Astrocyte (in vitro differentiated cells and primary cell): ENCODE results near the gene FBN2. TPM values are rescaled to one million over a fixed set of nuclear protein-coding genes. Genes with fewer than 3 reads are reported as not detected.

Source experiments
- DNase-seq: peaks from one replicate; pipeline ENCODE4 v3.0.0-alpha.2; 2010; ENCODE audit warnings: low read depth
- FAIRE-seq: peaks from 2 replicates; lab custom pipeline; 2011; peaks lifted over from hg19 to GRCh38; lab: Jason Lieb, UNC
- H2AFZ ChIP-seq: 2 replicates; pipeline ENCODE4 v1.6.0; 2012; ENCODE audit warnings: low read depth, low read length, inconsistent platforms
- H3K27ac ChIP-seq: 2 replicates; pipeline ENCODE4 v1.5.1; 2011; ENCODE audit warnings: low read depth, low read length, inconsistent platforms
- H3K27me3 ChIP-seq: 2 replicates; pipeline ENCODE4 v1.6.0; 2011; ENCODE audit warnings: low read length, inconsistent platforms; ENCODE audit not compliant: insufficient read depth
- H3K36me3 ChIP-seq: 2 replicates; pipeline ENCODE4 v1.5.1; 2011; ENCODE audit warnings: low read length, inconsistent platforms; ENCODE audit not compliant: insufficient read depth
- H3K4me1 ChIP-seq: 2 replicates; pipeline ENCODE4 v1.5.1; 2011; ENCODE audit warnings: low read length, inconsistent platforms; ENCODE audit not compliant: insufficient read depth
- H3K4me2 ChIP-seq: 2 replicates; pipeline ENCODE4 v1.6.0; 2012; ENCODE audit warnings: low read length, inconsistent platforms
- H3K4me3 ChIP-seq: 2 replicates; pipeline ENCODE4 v1.5.1; 2011; ENCODE audit warnings: low read depth, mild to moderate bottlenecking, low read length, inconsistent platforms; ENCODE audit not compliant: insufficient read depth
- H3K79me2 ChIP-seq: 2 replicates; pipeline ENCODE4 v1.6.0; 2012; ENCODE audit warnings: mild to moderate bottlenecking, low read length, inconsistent platforms; ENCODE audit not compliant: insufficient read depth
- H3K9ac ChIP-seq: 2 replicates; pipeline ENCODE4 v1.6.0; 2012; ENCODE audit warnings: mild to moderate bottlenecking, low read length, inconsistent platforms
- H3K9me3 ChIP-seq: 2 replicates; pipeline ENCODE4 v1.5.1; 2012; ENCODE audit warnings: low read depth, mild to moderate bottlenecking, low read length, inconsistent platforms; ENCODE audit not compliant: insufficient read depth
- H4K20me1 ChIP-seq: 2 replicates; pipeline ENCODE4 v1.6.0; 2012; ENCODE audit warnings: low read length, inconsistent platforms; ENCODE audit not compliant: insufficient read depth
- H3K27ac Mint-ChIP-seq: one replicate; pipeline ENCODE4 v1.8.0; 2021; ENCODE audit warnings: mild to moderate bottlenecking, mixed read lengths; ENCODE audit not compliant: unreplicated experiment
- H3K27me3 Mint-ChIP-seq: one replicate; pipeline ENCODE4 v1.8.0; 2021; ENCODE audit warnings: low read depth, mixed read lengths; ENCODE audit not compliant: unreplicated experiment
- H3K36me3 Mint-ChIP-seq: one replicate; pipeline ENCODE4 v1.8.0; 2021; ENCODE audit warnings: low read depth, mixed read lengths; ENCODE audit not compliant: unreplicated experiment
- H3K4me1 Mint-ChIP-seq: one replicate; pipeline ENCODE4 v1.8.0; 2021; ENCODE audit warnings: low read depth, mixed read lengths; ENCODE audit not compliant: unreplicated experiment
- H3K4me3 Mint-ChIP-seq: one replicate; pipeline ENCODE4 v1.8.0; 2021; ENCODE audit warnings: mild to moderate bottlenecking, moderate library complexity, mixed read lengths; ENCODE audit not compliant: unreplicated experiment
- H3K9me3 Mint-ChIP-seq: one replicate; pipeline ENCODE4 v1.8.0; 2021; ENCODE audit warnings: mild to moderate bottlenecking, mixed read lengths; ENCODE audit not compliant: unreplicated experiment
- CTCF ChIP-seq: IDR thresholded peaks from 2 replicates; pipeline ENCODE4 v1.5.1; 2011; ENCODE audit warnings: low read depth, mild to moderate bottlenecking, inconsistent platforms, low read length, moderate library complexity; ENCODE audit not compliant: insufficient read depth
- EZH2 ChIP-seq: IDR thresholded peaks from 2 replicates; pipeline ENCODE4 v1.6.1; 2012; ENCODE audit warnings: mild to moderate bottlenecking, low read length, inconsistent platforms; ENCODE audit not compliant: insufficient read depth
- total RNA-seq: library from RNA; stranded (reverse); gene quantifications from 2 replicates; pipeline ENCODE4 v1.2.1, GENCODE V29; 2021

Gene FBN2
- total RNA-seq, 1 donor from 2014 or later, result 176 TPM

GRCh38 chr5:128271071-128271470, 267.0 kb downstream of the FBN2 start:
- Mint-ChIP-seq H3K4me3 (no peak overlapping the region), H3K27me3 (no peaks in the 10 kb centered on the region), H3K4me1 (no peaks in the 10 kb centered on the region), H3K27ac (peak overlapping the region; percentile 6), H3K9me3 (no peaks in the 10 kb centered on the region), H3K36me3 (peaks cover 7% of the 10 kb centered on the region)
- DNase-seq (no peak), FAIRE-seq (no peak)
- Histone ChIP-seq H3K27ac (peak overlapping the region; percentile 68), H3K4me2 (no peak overlapping the region), H3K9ac (no peak overlapping the region), H3K4me3 (no peak overlapping the region), H4K20me1 (no peaks in the 10 kb centered on the region), H3K9me3 (no peaks in the 10 kb centered on the region), H3K36me3 (peaks cover 5% of the 10 kb centered on the region), H3K4me1 (no peaks in the 10 kb centered on the region), H3K27me3 (no peaks in the 10 kb centered on the region), H3K79me2 (no peaks in the 10 kb centered on the region), H2AFZ (no peak overlapping the region)
- TF ChIP-seq EZH2 (no peak), CTCF (no peak)

- no peaks in the 10 kb centered on the region for H4K20me1 ChIP-seq
- H3K9me3 ChIP-seq, result no peaks in the 10 kb centered on the region
- Mint-ChIP-seq H3K27me3 (no peaks in the 10 kb centered on the region), H3K4me1 (no peaks in the 10 kb centered on the region), H3K36me3 (peaks cover 29% of the 10 kb centered on the region), H3K27ac (no peak overlapping the region), H3K9me3 (no peaks in the 10 kb centered on the region), H3K4me3 (no peak overlapping the region)
- no peak overlapping the region for H3K9ac ChIP-seq
- H3K27me3 ChIP-seq, result no peaks in the 10 kb centered on the region
- no peaks in the 10 kb centered on the region for H3K79me2 ChIP-seq
- peaks cover 2% of the 10 kb centered on the region for H3K36me3 ChIP-seq
- no peak overlapping the region for H3K27ac ChIP-seq
- DNase-seq (no peak), FAIRE-seq (no peak)
- H3K4me2 ChIP-seq, result no peak overlapping the region
- no peaks in the 10 kb centered on the region for H3K4me1 ChIP-seq
- no peak overlapping the region for H2AFZ ChIP-seq
- H3K4me3 ChIP-seq, result no peak overlapping the region
- no peak for TF ChIP-seq EZH2
- no peak for TF ChIP-seq CTCF
Observed at GRCh38 chr5:128264564-128265360, 273.3 kb downstream of the FBN2 start.

- no peaks in the 10 kb centered on the region for H4K20me1 ChIP-seq
- no peaks in the 10 kb centered on the region for H3K4me1 ChIP-seq
- no peak for FAIRE-seq
- H3K9ac ChIP-seq, result no peak overlapping the region
- H3K4me2 ChIP-seq, result no peak overlapping the region
- Mint-ChIP-seq H3K27ac (no peak overlapping the region), H3K27me3 (no peaks in the 10 kb centered on the region), H3K9me3 (no peaks in the 10 kb centered on the region), H3K36me3 (peaks cover 32% of the 10 kb centered on the region), H3K4me3 (no peak overlapping the region), H3K4me1 (no peaks in the 10 kb centered on the region)
- H3K27me3 ChIP-seq, result no peaks in the 10 kb centered on the region
- no peaks in the 10 kb centered on the region for H3K79me2 ChIP-seq
- H3K36me3 ChIP-seq, result peaks cover 2% of the 10 kb centered on the region
- no peak for TF ChIP-seq EZH2
- no peak for TF ChIP-seq CTCF
- H3K4me3 ChIP-seq, result no peak overlapping the region
- DNase-seq, result no peak
- no peak overlapping the region for H3K27ac ChIP-seq
- H2AFZ ChIP-seq, result no peak overlapping the region
- no peaks in the 10 kb centered on the region for H3K9me3 ChIP-seq
Observed at GRCh38 chr5:128263357-128263756, 274.7 kb downstream of the FBN2 start.
